GM19467 (cell line): ENCODE data around the gene TAF11L11.
"Not testable (repeated sequence)": the region's sequence is repeated elsewhere in the genome, so short reads cannot be mapped to it uniquely, and the experiment has no call there.

ENCODE experiments used
- ATAC-seq: cut with Tn5 transposase; IDR thresholded peaks from one replicate; pipeline ENCODE4 v1.9.1; 2021; ENCODE audit warnings: mild to moderate bottlenecking, moderate library complexity; ENCODE audit not compliant: unreplicated experiment

Gene TAF11L11

DNA sequence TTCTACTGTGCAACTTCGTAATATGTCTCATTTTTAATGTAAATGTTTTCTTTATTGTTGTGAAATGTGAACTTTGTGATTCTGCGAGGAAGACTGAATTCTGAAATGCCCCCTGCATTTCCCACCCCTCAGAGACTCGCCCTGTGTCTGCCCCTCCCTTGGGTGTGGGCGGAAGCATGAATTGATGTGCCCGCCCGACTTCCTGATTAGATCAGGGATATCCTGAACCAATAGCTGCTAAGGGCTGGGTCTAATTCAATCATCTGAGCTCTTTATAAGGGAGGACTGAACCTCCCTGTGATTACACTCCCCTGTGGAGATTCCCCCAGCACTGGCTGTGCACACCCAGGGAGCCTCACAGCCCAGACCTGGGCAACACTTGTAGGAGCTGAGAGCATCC lies at the start of gene TAF11L11:
Gene TAF11L11, plus strand, starts transcription at position 304 of the 400 bp plus-strand sequence.
- not testable (repeated sequence) for ATAC-seq

- ATAC-seq = not testable (repeated sequence)
These were observed 18.3 kb upstream of the TAF11L11 start, which contains the start of gene TAF11L7 for GRCh38 chr5:17585658-17586057. Gene TAF11L7 (minus strand): TSS chr5:17585758.

- ATAC-seq = not testable (repeated sequence)
These were observed 13.1 kb upstream of the TAF11L11 start, which contains the start of gene TAF11L8 for GRCh38 chr5:17590860-17591259. Gene TAF11L8 (minus strand): TSS chr5:17590960.

- not testable (repeated sequence) for ATAC-seq
These were observed 9.7 kb upstream of the TAF11L11 start, which contains the start of gene TAF11L9 for GRCh38 chr5:17594255-17594654. Gene TAF11L9 (minus strand): TSS chr5:17594394.

DNA sequence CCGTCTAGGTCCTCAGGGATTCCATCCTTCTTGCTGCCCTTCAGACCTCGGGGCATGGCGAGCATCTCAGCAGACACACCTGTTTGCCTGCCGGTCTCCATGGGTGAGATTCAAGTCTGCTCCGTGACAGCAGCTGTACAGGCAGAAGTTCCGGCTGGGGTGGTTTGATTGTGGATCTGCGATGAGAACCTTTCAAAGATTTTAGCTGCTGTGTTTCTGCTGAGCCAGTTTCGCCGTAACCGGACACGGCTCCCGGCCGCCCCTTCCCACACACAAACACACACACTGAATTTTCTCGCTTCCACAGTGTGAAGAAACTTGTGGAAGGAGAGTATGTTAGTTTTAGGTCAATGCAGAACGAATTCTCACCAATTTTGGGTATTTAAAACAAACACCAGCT lies 6.3 kb upstream of the TAF11L11 start, which contains the start of gene TAF11L10:
Gene TAF11L10, minus strand, starts transcription at position 101 of the 400 bp plus-strand sequence.
- ATAC-seq = not testable (repeated sequence)

DNA sequence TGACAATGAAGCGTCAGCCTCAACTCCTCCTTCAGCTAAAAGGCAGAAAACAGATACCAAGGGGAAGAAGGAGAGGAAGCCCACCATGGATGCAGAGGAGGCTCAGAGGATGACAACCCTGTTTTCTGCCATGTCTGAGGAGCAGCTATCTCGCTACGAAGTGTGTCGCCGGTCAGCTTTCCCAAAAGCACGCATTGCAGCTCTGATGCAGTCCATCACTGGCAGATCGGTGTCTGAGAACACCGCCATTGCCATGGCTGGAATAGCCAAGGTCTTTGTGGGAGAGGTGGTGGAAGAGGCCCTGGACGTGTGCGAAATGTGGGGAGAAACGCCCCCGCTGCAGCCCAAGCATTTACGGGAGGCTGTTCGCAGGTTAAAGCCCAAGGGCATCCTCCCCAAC lies 968 bp downstream of the TAF11L11 start:
- ATAC-seq = no peak

DNA sequence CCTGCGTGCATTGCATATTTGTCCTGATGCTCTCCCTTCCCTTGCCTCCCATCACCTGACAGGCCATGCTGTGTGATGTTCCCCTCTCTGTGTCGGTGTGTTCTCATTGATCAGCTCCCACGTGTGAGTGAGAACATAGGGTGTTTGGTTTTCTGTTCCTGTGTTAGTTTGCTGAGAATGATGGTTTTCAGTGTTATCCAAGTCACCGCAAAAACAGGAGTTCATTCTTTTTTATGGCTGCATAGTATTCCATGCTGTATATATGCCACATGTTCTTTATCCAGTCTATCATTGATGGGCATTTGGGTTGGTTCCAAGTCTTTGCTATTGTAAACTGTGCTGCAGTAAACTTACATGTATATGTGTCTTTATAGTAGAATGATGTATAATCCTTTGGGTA lies 3.5 kb downstream of the TAF11L11 start:
- not testable (repeated sequence) for ATAC-seq

- not testable (repeated sequence) for ATAC-seq
These were observed 6.1 kb downstream of the TAF11L11 start, which contains the start of gene TAF11L12 for GRCh38 chr5:17610092-17610491. Gene TAF11L12 (plus strand): TSS chr5:17610392.

DNA sequence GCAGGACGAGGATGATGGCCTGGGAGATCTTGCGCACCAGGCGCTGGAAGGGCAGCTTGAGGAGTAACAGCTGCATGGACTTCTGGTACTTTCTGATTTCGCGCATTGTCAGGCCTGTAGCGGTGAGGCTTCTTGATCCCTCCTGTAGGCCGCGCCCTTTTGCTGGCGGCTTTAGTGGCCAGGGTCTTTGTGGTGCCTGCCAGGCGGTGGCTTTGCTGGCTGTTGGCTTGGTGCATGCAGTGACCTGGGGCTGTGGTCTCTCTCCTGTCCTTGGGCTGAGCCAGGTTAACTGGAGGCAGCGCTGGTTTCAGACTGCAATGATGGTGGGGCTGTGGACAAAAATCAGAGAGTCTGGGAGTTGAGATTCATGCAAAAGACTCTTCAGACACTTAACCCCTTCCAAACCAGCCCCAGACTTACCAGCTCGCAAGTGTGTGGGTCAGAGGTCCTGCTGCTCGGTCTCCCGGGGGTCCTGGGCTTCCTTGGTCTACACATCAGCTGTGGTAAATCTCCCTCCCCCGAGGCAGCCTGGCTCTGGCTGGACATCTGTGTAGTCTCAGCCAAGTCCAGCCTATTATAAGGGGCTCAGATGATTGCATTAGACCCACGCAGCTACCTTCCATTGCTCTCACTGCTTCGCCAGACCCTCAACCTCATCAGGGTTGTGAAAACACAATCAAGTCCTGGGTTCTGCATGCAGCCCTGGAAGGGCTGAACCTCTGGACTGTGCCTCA lies 11.1 kb downstream of the TAF11L11 start:
- no peak for ATAC-seq

DNA sequence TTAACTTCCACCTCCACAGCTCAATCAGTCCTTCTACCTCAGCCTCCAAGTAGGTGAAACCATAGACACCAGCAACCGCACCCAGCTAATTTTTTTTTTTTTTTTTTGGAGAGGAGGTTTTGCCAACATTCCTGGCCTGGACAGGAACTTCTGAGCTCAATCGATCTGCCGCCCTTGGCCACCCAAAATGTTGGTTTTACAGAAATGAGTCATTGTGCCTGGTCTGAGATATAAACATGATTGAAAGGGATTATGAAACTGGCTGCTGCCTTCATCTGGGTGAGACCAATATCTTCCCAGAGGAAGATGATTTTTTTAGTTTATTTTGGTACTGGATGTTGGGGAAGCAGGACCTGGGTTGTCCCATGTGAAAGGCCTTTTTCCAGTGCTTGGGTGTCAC lies 15.4 kb downstream of the TAF11L11 start:
- ATAC-seq = no peak

DNA sequence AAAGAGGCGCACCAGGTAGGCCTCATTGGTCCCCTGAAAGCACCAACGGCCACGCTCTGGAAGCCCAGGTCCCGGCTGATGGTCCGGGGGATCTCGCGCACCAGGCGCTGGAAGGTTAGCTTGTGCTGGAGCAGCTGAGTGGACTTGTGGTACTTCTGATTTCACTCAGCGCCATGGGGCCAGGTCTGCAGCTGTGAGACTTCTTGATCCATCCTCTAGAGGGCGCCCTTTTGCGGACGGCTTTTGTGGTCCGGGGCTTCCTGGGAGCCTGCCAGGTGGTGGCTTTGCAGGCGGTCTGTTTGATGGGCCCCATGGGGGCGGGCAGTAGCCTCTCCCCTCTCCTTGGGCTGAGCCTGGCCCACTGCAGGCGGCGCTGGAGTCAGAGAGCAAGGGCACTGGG lies 16.6 kb downstream of the TAF11L11 start:
- no peak for ATAC-seq

- no peak for ATAC-seq
These were observed 21.7 kb downstream of the TAF11L11 start for GRCh38 chr5:17625686-17626085.

DNA sequence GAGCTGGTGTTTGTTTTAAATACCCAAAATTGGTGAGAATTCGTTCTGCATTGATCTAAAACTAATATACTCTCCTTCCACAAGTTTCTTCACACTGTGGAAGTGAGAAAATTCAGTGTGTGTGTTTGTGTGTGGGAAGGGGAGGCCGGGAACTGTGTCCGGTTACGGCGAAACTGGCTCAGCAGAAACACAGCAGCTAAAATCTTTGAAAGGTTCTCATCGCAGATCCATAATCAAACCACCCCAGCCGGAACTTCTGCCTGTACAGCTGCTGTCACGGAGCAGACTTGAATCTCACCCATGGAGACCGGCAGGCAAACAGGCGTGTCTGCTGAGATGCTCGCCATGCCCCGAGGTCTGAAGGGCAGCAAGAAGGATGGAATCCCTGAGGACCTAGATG lies 27.8 kb downstream of the TAF11L11 start, which contains the start of gene TAF11L13:
Gene TAF11L13, plus strand, starts transcription at position 301 of the 400 bp plus-strand sequence.
- not testable (repeated sequence) for ATAC-seq

DNA sequence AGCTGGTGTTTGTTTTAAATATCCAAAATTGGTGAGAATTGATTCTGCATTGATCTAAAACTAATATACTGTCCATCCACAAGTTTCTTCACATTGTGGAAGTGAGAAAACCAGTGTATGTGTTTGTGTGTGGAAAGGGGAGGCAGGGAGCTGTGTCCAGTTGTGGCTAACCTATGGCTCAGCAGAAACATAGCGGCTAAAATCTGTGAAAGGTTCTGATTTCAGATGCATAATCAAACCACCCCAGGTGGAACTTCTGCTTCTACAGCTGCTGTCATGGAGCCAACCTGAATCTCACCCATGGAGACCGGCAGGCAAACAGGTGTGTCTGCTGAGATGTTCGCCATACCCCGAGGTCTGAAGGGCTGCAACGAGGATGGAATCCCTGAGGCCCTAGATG lies 30.2 kb downstream of the TAF11L11 start, which contains the start of gene TAF11L14:
Gene TAF11L14, plus strand, starts transcription at position 301 of the 400 bp plus-strand sequence.
- ATAC-seq = no peak

DNA sequence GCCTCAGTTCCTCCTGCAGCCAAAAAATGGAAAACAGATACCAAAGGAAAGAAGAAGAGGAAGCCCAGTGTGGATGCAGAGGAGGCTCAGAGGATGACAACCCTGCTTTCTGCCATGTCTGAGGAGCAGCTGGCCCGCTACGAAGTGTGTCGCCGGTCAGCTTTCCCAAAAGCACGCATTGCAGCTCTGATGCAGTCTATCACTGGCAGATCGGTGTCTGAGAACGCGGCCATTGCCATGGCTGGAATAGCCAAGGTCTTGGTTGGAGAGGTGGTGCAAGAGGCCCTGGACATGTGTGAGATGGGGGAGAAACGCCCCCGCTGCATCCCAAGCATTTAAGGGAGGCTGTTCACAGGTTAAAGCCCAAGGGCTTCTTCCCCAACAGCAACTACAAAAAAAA lies 45.2 kb downstream of the TAF11L11 start:
- ATAC-seq = not testable (repeated sequence)

DNA sequence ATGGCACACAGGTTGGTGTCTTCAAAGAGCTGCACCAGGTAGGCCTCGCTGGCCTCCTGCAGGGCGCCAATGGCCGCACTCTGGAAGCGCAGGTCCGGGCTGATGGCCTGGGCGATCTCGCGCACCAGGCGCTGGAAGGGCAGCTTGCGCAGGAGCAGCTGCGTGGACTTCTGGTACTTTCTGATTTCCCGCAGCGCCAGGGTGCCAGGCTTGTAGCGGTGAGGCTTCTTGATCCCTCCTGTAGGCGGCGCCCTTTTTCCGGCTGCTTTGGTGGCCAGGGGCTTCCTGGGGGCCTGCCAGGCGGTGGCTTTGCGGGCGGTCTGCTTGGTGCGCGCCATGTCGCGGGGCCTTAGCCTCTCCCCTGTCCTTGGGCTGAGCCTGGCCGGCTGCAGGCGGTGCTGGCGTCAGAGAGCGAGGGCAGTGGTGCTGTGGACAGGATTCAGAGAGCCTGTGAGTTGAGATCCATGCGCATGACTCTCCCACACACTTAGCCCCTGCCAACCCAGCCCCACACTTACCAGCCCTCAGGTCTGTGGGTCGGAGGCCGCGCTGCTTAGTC lies 51.3 kb downstream of the TAF11L11 start:
- not testable (repeated sequence) for ATAC-seq
